A549 (cell line): ENCODE measurements around the gene FBXO24.

Source experiments
- CTCF ChIP-seq: fragments of >200 bp; sonication (Bioruptor Twin); formaldehyde crosslinking; IDR thresholded peaks from 3 replicates; pipeline ENCODE4 v1.5.1; 2016
- KDM1A ChIP-seq: fragments of 200-600 bp; sonication (generic); IDR thresholded peaks from 2 replicates; pipeline ENCODE4 v1.6.1; 2016; ENCODE audit warnings: low read depth, mild to moderate bottlenecking
- MAFK ChIP-seq: fragments of 450-650 bp; IDR thresholded peaks from 2 replicates; pipeline ENCODE4 v1.6.1; 2014; ENCODE audit not compliant: partially characterized antibody
- NR3C1 ChIP-seq: fragments of >200 bp; sonication (Bioruptor Twin); formaldehyde crosslinking; IDR thresholded peaks from 3 replicates; pipeline ENCODE4 v1.6.1; 2017
- POLR2A ChIP-seq: IDR thresholded peaks from 2 replicates; pipeline ENCODE4 v1.6.1; 2012; ENCODE audit warnings: mild to moderate bottlenecking, low read length

GRCh38 chr7:100621554-100621953, 35.4 kb downstream of the FBXO24 start:
- TF ChIP-seq CTCF (no peak), POLR2A (no peak), KDM1A (no peak), NR3C1 (no peak), MAFK (no peak)
